Measurements from ENCODE around the gene A2M. TPM values are rescaled to one million over a fixed set of nuclear protein-coding genes. Genes with fewer than 3 reads are reported as not detected.

Gene A2M
- total and polyA plus RNA-seq, 2 of the 4 experiments (the other 2 are of a cell fraction): 1.1 to 3.2 TPM

DNA sequence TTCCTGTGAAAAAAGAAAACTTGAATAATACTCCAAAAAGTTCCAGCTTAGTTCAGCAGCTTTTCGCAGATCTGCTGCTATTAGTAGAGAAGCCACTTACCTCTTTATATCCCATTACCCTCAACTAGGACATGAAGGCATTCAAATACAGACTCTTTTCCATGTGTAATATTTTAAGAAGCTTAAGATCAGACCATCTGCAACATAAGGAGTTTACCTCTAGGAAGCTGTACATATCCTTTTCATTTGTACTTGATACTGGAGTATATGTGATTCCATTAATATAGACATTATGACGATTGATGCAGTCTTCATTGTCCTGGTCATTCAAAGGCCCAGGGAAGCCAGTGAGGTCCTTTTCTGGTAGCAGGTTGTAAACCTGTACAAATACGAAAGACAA, 20.4 kb downstream of the A2M start:
- POLR2A ChIA-PET (ENCODE audit: unreplicated experiment): no interaction called here

More for the DNA sequence above, 20.4 kb downstream of the A2M start:
- no peak overlapping the region for H2BK120ac ChIP-seq (ENCODE audit: low read depth, low read length)
- no peak overlapping the region for H2BK5ac ChIP-seq (ENCODE audit: low read depth, low read length, poor library complexity, severe bottlenecking)
- H3K18ac ChIP-seq (ENCODE audit: low read depth, low read length): no peak overlapping the region
- H3K56ac ChIP-seq (ENCODE audit: extremely low read depth, insufficient read depth, low read length): no peak overlapping the region
- H3K27ac ChIP-seq (ENCODE audit: insufficient read depth, low read length): no peak overlapping the region
- H3K36me3 ChIP-seq (ENCODE audit: control insufficient read depth, insufficient read depth, low read length): no peaks in the 10 kb centered on the region
- H4K20me1 ChIP-seq (ENCODE audit: insufficient read depth, low read length): no peaks in the 10 kb centered on the region
- H2AK5ac ChIP-seq (ENCODE audit: low read depth, low read length): no peak overlapping the region
- no peak overlapping the region for H2BK15ac ChIP-seq (ENCODE audit: low read depth, low read length)
- no TSS peak for BruUV-seq (replicated peaks)
- CTCF ChIA-PET: no interaction called here
- H3K14ac ChIP-seq (replicated peaks; ENCODE audit: low read depth, low read length): no peak overlapping the region
- H3K79me1 ChIP-seq (ENCODE audit: low read depth in 1 of 2, low read length in 2 of 2): no peaks in the 10 kb centered on the region
- no peaks in the 10 kb centered on the region for H3K4me1 ChIP-seq (ENCODE audit: control insufficient read depth, insufficient read depth, low read length)
- H2AK9ac ChIP-seq (replicated peaks; ENCODE audit: low read depth, low read length, poor library complexity): no peak overlapping the region
- dilution Hi-C loops (cut with HindIII; ENCODE audit: low sequenced_read_pairs, unreplicated experiment): no loop called here
- ATAC-seq (ENCODE audit: low read depth) (no peak), DNase-seq (no peak)
- H4K8ac ChIP-seq (ENCODE audit: low read depth in 2 of 2, low read length in 2 of 2): no peak overlapping the region
- no peaks in the 10 kb centered on the region for H3K27me3 ChIP-seq (ENCODE audit: control insufficient read depth, insufficient read depth, low read length)
- no peak overlapping the region for H3K4ac ChIP-seq (ENCODE audit: low read depth, low read length)
- no peak overlapping the region for H3K4me3 ChIP-seq (ENCODE audit: insufficient read depth, low read depth, low read length)
- WGBS, 2 experiments (ENCODE audit: extremely low coverage in 2 of 2, insufficient read length in 1 of 2): no CpG with 5 or more reads among the region's 3 CpGs
- no peaks in the 10 kb centered on the region for H3K9me3 ChIP-seq (ENCODE audit: control insufficient read depth, insufficient read depth, low read length)
- no peak overlapping the region for H4K5ac ChIP-seq (ENCODE audit: low read depth, low read length)
- H2AFZ ChIP-seq (replicated peaks; ENCODE audit: low read length, poor library complexity): no peak overlapping the region
- no peak overlapping the region for H3K4me2 ChIP-seq (ENCODE audit: low read depth, low read length)
- H3K9ac ChIP-seq (ENCODE audit: low read depth, low read length): no peak overlapping the region
- intact Hi-C loops (cut with micrococcal nuclease): no loop called here
- TF ChIP-seq, protein P1, sequence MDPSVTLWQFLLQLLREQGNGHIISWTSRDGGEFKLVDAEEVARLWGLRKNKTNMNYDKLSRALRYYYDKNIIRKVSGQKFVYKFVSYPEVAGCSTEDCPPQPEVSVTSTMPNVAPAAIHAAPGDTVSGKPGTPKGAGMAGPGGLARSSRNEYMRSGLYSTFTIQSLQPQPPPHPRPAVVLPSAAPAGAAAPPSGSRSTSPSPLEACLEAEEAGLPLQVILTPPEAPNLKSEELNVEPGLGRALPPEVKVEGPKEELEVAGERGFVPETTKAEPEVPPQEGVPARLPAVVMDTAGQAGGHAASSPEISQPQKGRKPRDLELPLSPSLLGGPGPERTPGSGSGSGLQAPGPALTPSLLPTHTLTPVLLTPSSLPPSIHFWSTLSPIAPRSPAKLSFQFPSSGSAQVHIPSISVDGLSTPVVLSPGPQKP (IDR thresholded peaks at IDR 0.05; ENCODE audit: borderline replicate concordance, low read depth, low read length): no peak
- TF ChIP-seq RFX5 (IDR thresholded peaks at IDR 0.05; ENCODE audit: low read depth, low read length) (no peak), MAZ (IDR thresholded peaks at IDR 0.05; ENCODE audit: borderline replicate concordance, low read depth, low read length) (no peak), SMC3 (IDR thresholded peaks at IDR 0.05; ENCODE audit: low read depth, low read length) (no peak), RCOR1 (IDR thresholded peaks at IDR 0.05; ENCODE audit: insufficient replicate concordance, low read length) (no peak), POLR2A (IDR thresholded peaks at IDR 0.05; ENCODE audit: low read depth, low read length) (no peak), FOS (IDR thresholded peaks at IDR 0.05; ENCODE audit: low read depth, low read length) (no peak), CHD1 (IDR thresholded peaks at IDR 0.05; ENCODE audit: low read depth, low read length) (no peak), RAD21 (IDR thresholded peaks at IDR 0.05; ENCODE audit: low read length) (no peak), CEBPB (IDR thresholded peaks at IDR 0.05; ENCODE audit: low read depth, low read length) (no peak), NFE2L2 (IDR thresholded peaks at IDR 0.05; ENCODE audit: low read depth, low read length) (no peak), BHLHE40 (IDR thresholded peaks at IDR 0.05; ENCODE audit: low read depth, low read length) (no peak), MXI1 (IDR thresholded peaks at IDR 0.05; ENCODE audit: borderline replicate concordance, low read depth, low read length) (no peak), MAFK (IDR thresholded peaks at IDR 0.05; ENCODE audit: low read depth, low read length) (no peak)
- TF ChIP-seq, protein P2, sequence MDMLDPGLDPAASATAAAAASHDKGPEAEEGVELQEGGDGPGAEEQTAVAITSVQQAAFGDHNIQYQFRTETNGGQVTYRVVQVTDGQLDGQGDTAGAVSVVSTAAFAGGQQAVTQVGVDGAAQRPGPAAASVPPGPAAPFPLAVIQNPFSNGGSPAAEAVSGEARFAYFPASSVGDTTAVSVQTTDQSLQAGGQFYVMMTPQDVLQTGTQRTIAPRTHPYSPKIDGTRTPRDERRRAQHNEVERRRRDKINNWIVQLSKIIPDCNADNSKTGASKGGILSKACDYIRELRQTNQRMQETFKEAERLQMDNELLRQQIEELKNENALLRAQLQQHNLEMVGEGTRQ (IDR thresholded peaks at IDR 0.05; ENCODE audit: low read depth, low read length): no peak
- TF ChIP-seq, protein P3, sequence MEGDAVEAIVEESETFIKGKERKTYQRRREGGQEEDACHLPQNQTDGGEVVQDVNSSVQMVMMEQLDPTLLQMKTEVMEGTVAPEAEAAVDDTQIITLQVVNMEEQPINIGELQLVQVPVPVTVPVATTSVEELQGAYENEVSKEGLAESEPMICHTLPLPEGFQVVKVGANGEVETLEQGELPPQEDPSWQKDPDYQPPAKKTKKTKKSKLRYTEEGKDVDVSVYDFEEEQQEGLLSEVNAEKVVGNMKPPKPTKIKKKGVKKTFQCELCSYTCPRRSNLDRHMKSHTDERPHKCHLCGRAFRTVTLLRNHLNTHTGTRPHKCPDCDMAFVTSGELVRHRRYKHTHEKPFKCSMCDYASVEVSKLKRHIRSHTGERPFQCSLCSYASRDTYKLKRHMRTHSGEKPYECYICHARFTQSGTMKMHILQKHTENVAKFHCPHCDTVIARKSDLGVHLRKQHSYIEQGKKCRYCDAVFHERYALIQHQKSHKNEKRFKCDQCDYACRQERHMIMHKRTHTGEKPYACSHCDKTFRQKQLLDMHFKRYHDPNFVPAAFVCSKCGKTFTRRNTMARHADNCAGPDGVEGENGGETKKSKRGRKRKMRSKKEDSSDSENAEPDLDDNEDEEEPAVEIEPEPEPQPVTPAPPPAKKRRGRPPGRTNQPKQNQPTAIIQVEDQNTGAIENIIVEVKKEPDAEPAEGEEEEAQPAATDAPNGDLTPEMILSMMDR (conservative IDR thresholded peaks at IDR 0.05; ENCODE audit: low read depth, low read length): no peak
- H2BK20ac ChIP-seq (ENCODE audit: low read depth, low read length): no peak overlapping the region
- no peak overlapping the region for H4K91ac ChIP-seq (ENCODE audit: insufficient read depth, low read depth, low read length)
- no peaks in the 10 kb centered on the region for H3K9me1 ChIP-seq (ENCODE audit: insufficient read depth, low read length)
- no peak overlapping the region for H3K23ac ChIP-seq (ENCODE audit: low read depth, low read length)
- in situ Hi-C loops (cut with MboI; ENCODE audit: low sequenced_read_pairs): no loop called here
